GM21576 (cell line): ENCODE data around the gene KIAA0040.

Experiments used
- ATAC-seq: cut with Tn5 transposase; IDR thresholded peaks from one replicate; pipeline ENCODE4 v1.9.1; 2021; ENCODE audit warnings: mild to moderate bottlenecking, moderate library complexity; ENCODE audit not compliant: unreplicated experiment

The KIAA0040 gene

GRCh38 chr1:175192630-175193526, at the start of gene KIAA0040:
Gene KIAA0040 (minus strand): TSS chr1:175192776. CDS start chr1:175161013, 31,763 bp downstream.
- ATAC-seq, result peak; percentile 49

- peak; percentile 85 for ATAC-seq
Measured at GRCh38 chr1:175237389-175237788, 44.8 kb upstream of the KIAA0040 start.

GRCh38 chr1:175234639-175235038, 42.1 kb upstream of the KIAA0040 start:
- no peak for ATAC-seq

- no peak for ATAC-seq
Measured at GRCh38 chr1:175232335-175232734, 39.8 kb upstream of the KIAA0040 start.

GRCh38 chr1:175225805-175226129, 33.2 kb upstream of the KIAA0040 start:
- peak; percentile 25 for ATAC-seq

GRCh38 chr1:175222296-175222938, 29.8 kb upstream of the KIAA0040 start:
- ATAC-seq, result no peak

- ATAC-seq, result no peak
Measured at GRCh38 chr1:175221557-175222175, 29.1 kb upstream of the KIAA0040 start.

- no peak for ATAC-seq
Measured at GRCh38 chr1:175220853-175221556, 28.4 kb upstream of the KIAA0040 start.

GRCh38 chr1:175219774-175220173, 27.2 kb upstream of the KIAA0040 start:
- no peak for ATAC-seq

- ATAC-seq, result no peak
Measured at GRCh38 chr1:175218786-175219434, 26.3 kb upstream of the KIAA0040 start.

- ATAC-seq, result no peak
Measured at GRCh38 chr1:175217721-175218531, 25.4 kb upstream of the KIAA0040 start.

- no peak for ATAC-seq
Measured at GRCh38 chr1:175216444-175216843, 23.9 kb upstream of the KIAA0040 start.

- ATAC-seq, result no peak
Measured at GRCh38 chr1:175211656-175212055, 19.1 kb upstream of the KIAA0040 start.

- no peak for ATAC-seq
Measured at GRCh38 chr1:175210744-175211143, 18.2 kb upstream of the KIAA0040 start.

- ATAC-seq, result no peak
Measured at GRCh38 chr1:175209493-175209921, 16.9 kb upstream of the KIAA0040 start.

GRCh38 chr1:175208773-175209492, 16.4 kb upstream of the KIAA0040 start:
- peak; percentile 78 for ATAC-seq

GRCh38 chr1:175207971-175208370, 15.4 kb upstream of the KIAA0040 start:
- ATAC-seq, result no peak

- ATAC-seq, result no peak
Measured at GRCh38 chr1:175206687-175207086, 14.1 kb upstream of the KIAA0040 start.

- ATAC-seq, result peak; percentile 77
Measured at GRCh38 chr1:175204330-175204729, 11.8 kb upstream of the KIAA0040 start.
